ENCODE results near the gene NCAPD3. TPM values are rescaled to one million over a fixed set of nuclear protein-coding genes. Genes with fewer than 3 reads are reported as not detected.
A peak's percentile ranks its signal among the peaks of the same experiment; 100 is the strongest.

The NCAPD3 gene
- total and polyA plus RNA-seq, 2 donors (not counting 1 experiment from before 2014, with no cell fraction given), result 7.4 to 11.4 TPM

GRCh38 chr11:134124660-134125451, 98.9 kb downstream of the NCAPD3 start:
- peaks cover 4% of the 10 kb centered on the region for H3K79me2 ChIP-seq (ENCODE audit: control insufficient read depth, insufficient read depth, low read length)
- peak overlapping the region; percentile 97 for H3K4me2 ChIP-seq (ENCODE audit: extremely low read depth, insufficient read depth, low read length)
- H3K9me3 ChIP-seq (ENCODE audit: control insufficient read depth, insufficient read depth, low read depth, low read length), result no peaks in the 10 kb centered on the region
- peak overlapping the region; percentile 17 for H2AFZ ChIP-seq (ENCODE audit: low read length)
- H3K9ac ChIP-seq (ENCODE audit: insufficient read depth, low read length), result peak overlapping the region; percentile 39
- H3K27ac ChIP-seq (ENCODE audit: insufficient read depth, low read length), result peak overlapping the region; percentile 80
- no peaks in the 10 kb centered on the region for H3K36me3 ChIP-seq (ENCODE audit: control insufficient read depth, insufficient read depth, low read length)
- TF ChIP-seq CTCF (conservative IDR thresholded peaks at IDR 0.05 in 1 of 2, IDR thresholded peaks at IDR 0.05 in 1 of 2; ENCODE audit: low read depth in 1 of 2, low read length in 2 of 2) (no peak), EZH2 (IDR thresholded peaks at IDR 0.05; ENCODE audit: low read length, missing control alignments) (no peak)
- DNase-seq (ENCODE audit: low read depth in 2 of 2), result peak; percentile 28 to 71
- H4K20me1 ChIP-seq (ENCODE audit: control insufficient read depth, extremely low read depth, insufficient read depth, low read length), result no peaks in the 10 kb centered on the region
- H3K4me3 ChIP-seq (replicated peaks in 1 of 4; ENCODE audit: control extremely low read depth in 1 of 4, insufficient read depth in 1 of 4, low read depth in 3 of 4, low read length in 4 of 4), result peak overlapping the region; percentile 32 to 62 (median 46)
- H3K27me3 ChIP-seq (ENCODE audit: control insufficient read depth, insufficient read depth, low read length), result no peaks in the 10 kb centered on the region
- peaks cover 26% of the 10 kb centered on the region for H3K4me1 ChIP-seq (ENCODE audit: control insufficient read depth, extremely low read depth, insufficient read depth, low read length)

- Histone ChIP-seq H3K4me2 (ENCODE audit: extremely low read depth, insufficient read depth, low read length) (peak overlapping the region; percentile 95), H4K20me1 (ENCODE audit: control insufficient read depth, extremely low read depth, insufficient read depth, low read length) (no peaks in the 10 kb centered on the region), H3K79me2 (ENCODE audit: control insufficient read depth, insufficient read depth, low read length) (peaks cover 2% of the 10 kb centered on the region), H3K9me3 (ENCODE audit: control insufficient read depth, insufficient read depth, low read depth, low read length) (no peaks in the 10 kb centered on the region), H3K36me3 (ENCODE audit: control insufficient read depth, insufficient read depth, low read length) (no peaks in the 10 kb centered on the region), H3K4me3 (replicated peaks in 1 of 4; ENCODE audit: control extremely low read depth in 1 of 4, insufficient read depth in 1 of 4, low read depth in 3 of 4, low read length in 4 of 4) (peak overlapping the region in 3 of 4 experiments; percentile 7 to 48 (median 43)), H3K27me3 (ENCODE audit: control insufficient read depth, insufficient read depth, low read length) (no peaks in the 10 kb centered on the region), H3K4me1 (ENCODE audit: control insufficient read depth, extremely low read depth, insufficient read depth, low read length) (peaks cover 14% of the 10 kb centered on the region), H3K27ac (ENCODE audit: insufficient read depth, low read length) (peak overlapping the region; percentile 84), H2AFZ (ENCODE audit: low read length) (peak overlapping the region; percentile 31), H3K9ac (ENCODE audit: insufficient read depth, low read length) (peak overlapping the region; percentile 4)
- TF ChIP-seq CTCF (conservative IDR thresholded peaks at IDR 0.05 in 1 of 2, IDR thresholded peaks at IDR 0.05 in 1 of 2; ENCODE audit: low read depth in 1 of 2, low read length in 2 of 2) (no peak), EZH2 (IDR thresholded peaks at IDR 0.05; ENCODE audit: low read length, missing control alignments) (no peak)
- DNase-seq (ENCODE audit: low read depth in 2 of 2), result peak; percentile 64 to 78
Observed at GRCh38 chr11:134120921-134121526, 102.7 kb downstream of the NCAPD3 start.

- no peak overlapping the region for H2AFZ ChIP-seq (ENCODE audit: low read length)
- no peaks in the 10 kb centered on the region for H3K27me3 ChIP-seq (ENCODE audit: control insufficient read depth, insufficient read depth, low read length)
- no peaks in the 10 kb centered on the region for H4K20me1 ChIP-seq (ENCODE audit: control insufficient read depth, extremely low read depth, insufficient read depth, low read length)
- peak; percentile 97 to 98 for DNase-seq (ENCODE audit: low read depth in 2 of 2)
- peak overlapping the region; percentile 4 for H3K9ac ChIP-seq (ENCODE audit: insufficient read depth, low read length)
- H3K36me3 ChIP-seq (ENCODE audit: control insufficient read depth, insufficient read depth, low read length), result no peaks in the 10 kb centered on the region
- peak overlapping the region; percentile 19 to 48 (median 38) for H3K4me3 ChIP-seq (replicated peaks in 1 of 4; ENCODE audit: control extremely low read depth in 1 of 4, insufficient read depth in 1 of 4, low read depth in 3 of 4, low read length in 4 of 4)
- peaks cover 2% of the 10 kb centered on the region for H3K79me2 ChIP-seq (ENCODE audit: control insufficient read depth, insufficient read depth, low read length)
- no peak for TF ChIP-seq CTCF (conservative IDR thresholded peaks at IDR 0.05 in 1 of 2, IDR thresholded peaks at IDR 0.05 in 1 of 2; ENCODE audit: low read depth in 1 of 2, low read length in 2 of 2)
- no peak for TF ChIP-seq EZH2 (IDR thresholded peaks at IDR 0.05; ENCODE audit: low read length, missing control alignments)
- no peaks in the 10 kb centered on the region for H3K9me3 ChIP-seq (ENCODE audit: control insufficient read depth, insufficient read depth, low read depth, low read length)
- H3K4me1 ChIP-seq (ENCODE audit: control insufficient read depth, extremely low read depth, insufficient read depth, low read length), result peaks cover 7% of the 10 kb centered on the region
- peak overlapping the region; percentile 95 for H3K4me2 ChIP-seq (ENCODE audit: extremely low read depth, insufficient read depth, low read length)
- H3K27ac ChIP-seq (ENCODE audit: insufficient read depth, low read length), result peak overlapping the region; percentile 84
Observed at GRCh38 chr11:134120143-134120850, 103.5 kb downstream of the NCAPD3 start.

Data from fibroblast of lung (primary cell).